HepG2 (cell line): ENCODE data around the gene SAE1. TPM values are rescaled to one million over a fixed set of nuclear protein-coding genes. Genes with fewer than 3 reads are reported as not detected.
A peak's percentile ranks its signal among the peaks of the same experiment; 100 is the strongest.

Source experiments
- ARID2 ChIP-seq: sonication (generic); formaldehyde crosslinking; IDR thresholded peaks from 2 replicates; pipeline ENCODE4 v1.8.1; 2022; ENCODE audit warnings: mild to moderate bottlenecking, missing genetic modification reagents, borderline replicate concordance
- DNMT3B ChIP-seq: conservative IDR thresholded peaks from 2 replicates; pipeline ENCODE4 v1.6.1; 2016; ENCODE audit warnings: missing biosample characterization, control low read depth
- DZIP1 ChIP-seq: sonication (generic); formaldehyde crosslinking; IDR thresholded peaks from 2 replicates; pipeline ENCODE4 v1.5.0; 2020; ENCODE audit warnings: mild to moderate bottlenecking, missing genetic modification reagents
- LBX2 ChIP-seq: sonication (generic); formaldehyde crosslinking; IDR thresholded peaks from 2 replicates; pipeline ENCODE4 v1.5.0; 2020; ENCODE audit warnings: missing genetic modification reagents, mild to moderate bottlenecking, borderline replicate concordance
- MTA3 ChIP-seq: sonication (generic); formaldehyde crosslinking; IDR thresholded peaks from 2 replicates; pipeline ENCODE4 v1.4.0; 2020; ENCODE audit warnings: missing genetic modification reagents
- NFKB2 ChIP-seq: sonication (generic); formaldehyde crosslinking; IDR thresholded peaks from 2 replicates; pipeline ENCODE4 v1.4.0; 2020; ENCODE audit warnings: missing genetic modification reagents, borderline replicate concordance
- RBM22 ChIP-seq: fragments of 200-400 bp; formaldehyde crosslinking; optimal IDR thresholded peaks from 2 replicates; pipeline ENCODE3; 2017; ENCODE audit warnings: mild to moderate bottlenecking, low read length, moderate library complexity
- RFX3 ChIP-seq: IDR thresholded peaks from 2 replicates; pipeline ENCODE4 v1.6.1; 2016; ENCODE audit warnings: missing biosample characterization, missing genetic modification reagents
- RFXANK ChIP-seq: IDR thresholded peaks from 2 replicates; pipeline ENCODE4 v1.6.1; 2016
- SMC3 ChIP-seq: IDR thresholded peaks from 2 replicates; pipeline ENCODE4 v1.6.1; 2011; ENCODE audit warnings: low read length, improper control_type of control experiment
- TAF1 ChIP-seq: sonication (generic); formaldehyde crosslinking; IDR thresholded peaks from 2 replicates; pipeline ENCODE4 v1.4.0; 2020; ENCODE audit warnings: missing genetic modification reagents
- TEAD3 ChIP-seq: optimal IDR thresholded peaks from 2 replicates; pipeline ENCODE3; 2016; ENCODE audit warnings: borderline replicate concordance
- ZMYM3 ChIP-seq: sonication (generic); formaldehyde crosslinking; IDR thresholded peaks from 2 replicates; pipeline ENCODE4 v1.5.1; 2020; ENCODE audit warnings: mild to moderate bottlenecking, missing genetic modification reagents
- ZMYM4 ChIP-seq: sonication (generic); formaldehyde crosslinking; IDR thresholded peaks from 2 replicates; pipeline ENCODE4 v1.8.1; 2023; ENCODE audit warnings: mild to moderate bottlenecking, missing genetic modification reagents
- ZNF251 ChIP-seq: sonication (generic); formaldehyde crosslinking; IDR thresholded peaks from 2 replicates; pipeline ENCODE4 v1.9.0; 2021; ENCODE audit warnings: mild to moderate bottlenecking, missing genetic modification reagents
- ZNF256 ChIP-seq: sonication (generic); formaldehyde crosslinking; conservative IDR thresholded peaks from 2 replicates; pipeline ENCODE4 v1.4.0; 2020; ENCODE audit warnings: missing genetic modification reagents
- ZNF382 ChIP-seq: sonication (generic); formaldehyde crosslinking; IDR thresholded peaks from 2 replicates; pipeline ENCODE4 v1.5.0; 2020; ENCODE audit warnings: missing genetic modification reagents, mild to moderate bottlenecking, borderline replicate concordance
- ZNF607 ChIP-seq: sonication (generic); formaldehyde crosslinking; IDR thresholded peaks from 2 replicates; pipeline ENCODE4 v1.5.1; 2020; ENCODE audit warnings: missing genetic modification reagents, mild to moderate bottlenecking, borderline replicate concordance
- polyA plus RNA-seq, 8 experiments: library from polyadenylated mRNA; depleted of rRNA in 3 of 8; stranded (reverse) in 7 of 8; unstranded in 1 of 8; fragments of >200 nt; fragmentation: Illumina TruSeq in 4 of 8; extraction: Trizol in 4 of 8; gene quantifications; 2 replicates each; pipeline versions ENCODE4 v1.2.1 to v1.2.3, GENCODE V29; 2011 to 2016; ENCODE audit warnings: low read depth in 4 of 8, missing spikeins in 1 of 8, mixed read lengths in 1 of 8; ENCODE audit not compliant: insufficient read depth in 1 of 8
- total RNA-seq, 5 experiments: library from RNA; depleted of rRNA; stranded (reverse); fragments of >200 nt; fragmentation: Illumina TruSeq; extraction: Trizol; gene quantifications; 2 replicates each; pipeline ENCODE4 v1.2.3, GENCODE V29; 2016; ENCODE audit warnings: low read depth in 1 of 5
- TF ChIP-seq, protein P1 (sequence below): sonication (generic); formaldehyde crosslinking; IDR thresholded peaks from 2 replicates; pipeline ENCODE4 v1.5.1; 2020; ENCODE audit warnings: missing genetic modification reagents, mild to moderate bottlenecking, borderline replicate concordance
- TF ChIP-seq, protein P2 (sequence below): sonication (generic); formaldehyde crosslinking; IDR thresholded peaks from 2 replicates; pipeline ENCODE4 v1.5.1; 2020; ENCODE audit warnings: missing genetic modification reagents, mild to moderate bottlenecking, borderline replicate concordance
- TF ChIP-seq, protein P3 (sequence below): sonication (generic); formaldehyde crosslinking; IDR thresholded peaks from 2 replicates; pipeline ENCODE4 v1.4.0; 2020; ENCODE audit warnings: missing genetic modification reagents, borderline replicate concordance
- TF ChIP-seq, protein P4 (sequence below), 2 experiments: fragments of 450-650 bp in 1 of 2; sonication (generic) in 1 of 2; formaldehyde crosslinking; IDR thresholded peaks; 2 replicates each; pipeline versions ENCODE4 v1.5.0 to v1.8.0; 2020 to 2022; ENCODE audit warnings: mild to moderate bottlenecking in 1 of 2, missing genetic modification reagents in 1 of 2

SAE1 gene
- total and polyA plus RNA-seq, 2 of the 13 experiments (the other 11 are each of a cell fraction or from before 2014, with no cell fraction given) = 87.6 to 197 TPM

DNA sequence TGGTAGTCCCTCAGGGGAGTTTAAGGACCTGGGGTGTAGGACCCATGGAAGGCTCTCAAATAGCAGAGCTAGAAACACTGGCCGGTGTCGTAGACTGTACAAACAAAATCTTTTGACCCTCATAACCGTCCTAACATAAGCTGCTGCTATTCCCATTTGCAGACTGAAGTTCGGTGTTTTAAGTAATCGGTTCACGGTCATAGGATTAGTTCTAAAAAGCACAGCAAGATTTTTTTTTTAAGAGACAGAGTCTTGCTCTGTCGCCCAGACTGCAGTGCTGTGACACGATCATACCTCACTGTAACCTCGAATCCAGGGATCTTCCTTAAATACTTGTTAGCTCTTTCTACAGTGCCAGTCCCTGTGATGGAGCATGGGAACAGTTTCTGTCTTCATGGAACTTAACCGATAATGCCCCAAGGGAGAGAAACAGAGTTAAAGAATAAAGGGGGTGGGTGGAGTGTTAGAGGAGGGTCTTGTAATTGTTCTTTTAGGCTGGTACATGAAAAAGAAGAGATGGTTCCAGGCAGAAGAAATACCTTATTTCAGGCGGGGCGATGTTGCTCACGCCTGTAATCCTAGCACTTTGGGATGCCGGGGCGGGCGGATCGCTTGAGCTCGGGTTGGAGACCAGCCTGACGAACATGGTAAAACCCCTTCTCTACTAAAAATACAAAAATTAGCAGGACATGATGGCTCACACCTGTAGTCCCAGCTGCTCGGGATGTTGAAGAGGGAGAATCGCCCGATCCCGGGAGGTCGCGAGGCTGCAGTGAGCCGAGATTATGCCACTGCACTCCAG, 16.6 kb upstream of the SAE1 start (continued):
- TF ChIP-seq LBX2 (no peak), ZNF251 (CRISPR knock-in tag) (no peak), RFX3 (CRISPR knock-in tag) (no peak), DNMT3B (CRISPR knock-in tag) (no peak), NFKB2 (CRISPR knock-in tag) (no peak), ZNF382 (CRISPR knock-in tag) (no peak), DZIP1 (CRISPR knock-in tag) (no peak), ZNF256 (CRISPR knock-in tag) (no peak), TAF1 (CRISPR knock-in tag) (no peak), RBM22 (no peak), ZMYM4 (no peak), SMC3 (no peak), ARID2 (peak; percentile 77; the same call in 1 of the 2 replicates), MTA3 (no peak), ZMYM3 (CRISPR knock-in tag) (no peak), ZNF607 (CRISPR knock-in tag) (no peak), TEAD3 (no peak), RFXANK (no peak)
- TF ChIP-seq, protein P1, sequence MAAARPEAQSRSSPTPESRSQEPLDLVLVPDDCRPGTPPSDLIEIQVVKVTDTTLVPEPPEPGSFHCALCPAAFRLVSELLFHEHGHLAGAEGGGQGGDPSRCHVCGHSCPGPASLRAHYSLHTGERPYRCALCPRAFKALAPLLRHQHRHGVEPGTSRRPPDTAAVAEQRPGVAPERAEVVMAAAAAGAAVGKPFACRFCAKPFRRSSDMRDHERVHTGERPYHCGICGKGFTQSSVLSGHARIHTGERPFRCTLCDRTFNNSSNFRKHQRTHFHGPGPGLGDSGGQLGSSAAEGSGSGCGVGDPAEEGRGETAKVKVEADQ (CRISPR knock-in tag) = no peak
- TF ChIP-seq, protein P2, sequence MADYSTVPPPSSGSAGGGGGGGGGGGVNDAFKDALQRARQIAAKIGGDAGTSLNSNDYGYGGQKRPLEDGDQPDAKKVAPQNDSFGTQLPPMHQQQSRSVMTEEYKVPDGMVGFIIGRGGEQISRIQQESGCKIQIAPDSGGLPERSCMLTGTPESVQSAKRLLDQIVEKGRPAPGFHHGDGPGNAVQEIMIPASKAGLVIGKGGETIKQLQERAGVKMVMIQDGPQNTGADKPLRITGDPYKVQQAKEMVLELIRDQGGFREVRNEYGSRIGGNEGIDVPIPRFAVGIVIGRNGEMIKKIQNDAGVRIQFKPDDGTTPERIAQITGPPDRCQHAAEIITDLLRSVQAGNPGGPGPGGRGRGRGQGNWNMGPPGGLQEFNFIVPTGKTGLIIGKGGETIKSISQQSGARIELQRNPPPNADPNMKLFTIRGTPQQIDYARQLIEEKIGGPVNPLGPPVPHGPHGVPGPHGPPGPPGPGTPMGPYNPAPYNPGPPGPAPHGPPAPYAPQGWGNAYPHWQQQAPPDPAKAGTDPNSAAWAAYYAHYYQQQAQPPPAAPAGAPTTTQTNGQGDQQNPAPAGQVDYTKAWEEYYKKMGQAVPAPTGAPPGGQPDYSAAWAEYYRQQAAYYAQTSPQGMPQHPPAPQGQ = no peak
- TF ChIP-seq, protein P3, sequence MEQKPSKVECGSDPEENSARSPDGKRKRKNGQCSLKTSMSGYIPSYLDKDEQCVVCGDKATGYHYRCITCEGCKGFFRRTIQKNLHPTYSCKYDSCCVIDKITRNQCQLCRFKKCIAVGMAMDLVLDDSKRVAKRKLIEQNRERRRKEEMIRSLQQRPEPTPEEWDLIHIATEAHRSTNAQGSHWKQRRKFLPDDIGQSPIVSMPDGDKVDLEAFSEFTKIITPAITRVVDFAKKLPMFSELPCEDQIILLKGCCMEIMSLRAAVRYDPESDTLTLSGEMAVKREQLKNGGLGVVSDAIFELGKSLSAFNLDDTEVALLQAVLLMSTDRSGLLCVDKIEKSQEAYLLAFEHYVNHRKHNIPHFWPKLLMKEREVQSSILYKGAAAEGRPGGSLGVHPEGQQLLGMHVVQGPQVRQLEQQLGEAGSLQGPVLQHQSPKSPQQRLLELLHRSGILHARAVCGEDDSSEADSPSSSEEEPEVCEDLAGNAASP (CRISPR knock-in tag) = no peak
- TF ChIP-seq, protein P4, sequence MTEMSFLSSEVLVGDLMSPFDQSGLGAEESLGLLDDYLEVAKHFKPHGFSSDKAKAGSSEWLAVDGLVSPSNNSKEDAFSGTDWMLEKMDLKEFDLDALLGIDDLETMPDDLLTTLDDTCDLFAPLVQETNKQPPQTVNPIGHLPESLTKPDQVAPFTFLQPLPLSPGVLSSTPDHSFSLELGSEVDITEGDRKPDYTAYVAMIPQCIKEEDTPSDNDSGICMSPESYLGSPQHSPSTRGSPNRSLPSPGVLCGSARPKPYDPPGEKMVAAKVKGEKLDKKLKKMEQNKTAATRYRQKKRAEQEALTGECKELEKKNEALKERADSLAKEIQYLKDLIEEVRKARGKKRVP (CRISPR knock-in tag; IDR thresholded peaks at IDR 0.05) = no peak
